Stimulated activated CD4-positive, alpha-beta T cell treated with anti-CD3 and anti-CD28 coated beads, Interleukin-4, amount 100 ng/mL, for 1 hour (primary cell): ENCODE measurements around the gene DEPDC5.

Source experiments
- DNase-seq: peaks from one replicate; pipeline ENCODE4 v3.0.0-alpha.2; 2020

DEPDC5 gene

GRCh38 chr22:31852691-31853421 is 99.0 kb downstream of the DEPDC5 start:
- DNase-seq: no peak

GRCh38 chr22:31853736-31854495 is 100.1 kb downstream of the DEPDC5 start:
- no peak for DNase-seq

- no peak for DNase-seq
Measured at GRCh38 chr22:31857247-31857646, 103.4 kb downstream of the DEPDC5 start.

- DNase-seq: peak; percentile 14
Measured at GRCh38 chr22:31861226-31861840, 107.5 kb downstream of the DEPDC5 start.

- no peak for DNase-seq
Measured at GRCh38 chr22:31866918-31867317, 113.1 kb downstream of the DEPDC5 start.

DNA sequence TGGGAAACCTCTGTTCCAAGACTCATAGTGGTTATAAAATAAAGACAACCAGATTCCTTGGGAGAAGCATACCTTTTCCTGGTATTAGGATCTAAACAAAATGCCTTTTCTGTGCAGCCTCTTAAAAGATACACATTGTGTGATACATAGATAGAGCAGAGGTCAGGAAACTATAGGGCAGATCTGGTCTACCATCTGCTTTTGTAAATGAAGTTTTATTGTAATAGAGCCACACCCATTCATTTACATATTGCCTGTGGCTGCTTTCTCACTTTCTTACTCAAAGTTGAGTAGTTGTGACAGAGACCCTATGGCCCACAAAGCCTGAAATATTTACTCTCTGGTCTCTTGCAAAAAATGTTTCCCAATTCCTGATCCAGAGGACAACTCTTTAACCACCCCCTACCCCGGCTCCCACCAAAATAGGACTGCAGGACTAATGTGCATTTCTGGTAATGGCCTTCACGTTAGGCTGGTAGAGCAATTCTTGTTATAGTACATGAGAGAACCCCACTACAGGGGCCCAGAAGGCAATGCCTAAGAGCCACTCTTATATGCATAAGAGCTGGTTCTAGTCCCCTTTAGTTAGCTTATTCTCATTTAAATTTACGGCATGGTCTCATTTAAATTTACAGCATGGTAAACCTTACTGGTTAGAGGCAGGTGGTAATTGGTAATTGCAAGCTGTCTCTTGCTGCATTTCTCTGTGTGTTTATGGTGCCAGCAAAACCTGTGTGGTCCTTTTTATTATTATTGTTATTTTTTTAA is 113.8 kb downstream of the DEPDC5 start:
- no peak for DNase-seq

DNA sequence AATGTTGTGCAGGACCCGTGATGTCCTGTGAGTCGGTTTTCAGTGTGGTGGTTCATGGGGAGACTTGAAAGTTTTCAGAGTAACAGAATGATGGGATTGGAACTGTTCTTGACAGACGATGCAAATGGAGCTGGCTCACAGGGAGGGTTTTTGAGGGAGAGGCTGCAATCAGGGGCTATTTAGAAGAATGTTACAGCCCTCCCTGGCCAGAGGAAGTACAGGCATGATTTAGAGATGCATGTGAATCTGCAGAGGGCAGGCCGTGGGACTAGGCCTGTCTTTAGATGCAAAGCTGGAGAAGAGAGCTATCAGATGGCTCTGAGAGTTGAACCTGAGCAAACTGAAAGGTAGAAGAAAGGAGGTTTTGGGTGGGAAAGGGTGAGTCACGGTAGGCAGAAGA is 115.9 kb downstream of the DEPDC5 start:
- no peak for DNase-seq

DNA sequence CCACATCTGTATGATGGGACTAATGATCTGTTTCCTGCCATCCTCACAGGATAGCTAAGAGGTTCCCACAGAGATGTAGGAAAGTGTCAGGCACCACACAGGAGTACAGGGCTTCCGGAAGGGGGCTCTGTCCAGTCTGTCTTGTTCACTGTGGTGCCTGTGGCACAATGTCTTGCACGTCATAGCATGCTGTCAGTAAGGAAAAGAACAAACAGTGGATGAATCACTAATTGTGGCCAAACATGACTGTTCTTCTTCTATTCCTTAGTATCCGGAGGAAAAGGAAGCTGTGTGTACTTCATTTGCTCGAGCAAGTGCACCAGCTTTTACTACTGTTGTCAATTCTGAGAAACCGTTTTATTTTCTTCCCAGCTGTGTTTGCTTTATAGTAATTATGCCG is 117.1 kb downstream of the DEPDC5 start:
- DNase-seq: no peak

DNA sequence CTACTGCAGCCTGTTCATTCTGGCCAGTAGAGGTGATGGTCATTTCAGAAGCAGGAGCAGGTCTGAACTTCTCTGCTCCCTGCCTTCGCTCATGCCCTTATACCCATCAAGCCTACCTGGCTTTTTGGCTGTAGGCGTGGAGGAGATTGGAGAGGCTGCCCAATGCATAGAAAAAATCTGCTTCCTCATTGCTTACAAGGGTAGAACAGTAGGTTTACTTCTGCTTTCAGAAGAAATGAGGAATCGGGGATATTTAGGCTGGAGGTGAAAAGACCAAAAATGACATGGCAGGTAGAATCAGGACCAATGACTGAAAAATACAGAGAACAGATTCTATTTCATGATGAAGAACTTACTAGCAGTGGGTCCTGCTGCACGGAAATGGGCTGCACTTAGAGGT is 117.7 kb downstream of the DEPDC5 start:
- DNase-seq: no peak

DNA sequence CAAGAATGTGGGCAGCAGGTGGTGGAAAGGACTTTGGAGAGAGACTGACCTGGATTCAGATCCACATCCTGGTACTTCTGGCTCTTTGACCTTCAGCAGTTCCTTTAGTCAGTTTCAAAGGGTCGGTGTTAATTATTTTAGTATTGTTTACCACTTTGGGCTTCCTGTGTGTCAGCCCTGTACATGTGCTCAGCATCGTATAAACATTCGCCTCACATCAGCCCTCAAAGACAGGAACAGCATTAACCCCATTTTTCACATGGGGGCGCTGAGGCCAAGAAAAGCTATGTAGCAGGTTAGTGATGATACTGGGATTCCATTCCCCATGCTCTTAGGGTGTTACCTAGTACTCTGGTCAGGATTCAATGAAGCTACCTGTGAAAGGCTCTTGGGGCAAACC is 118.4 kb downstream of the DEPDC5 start:
- DNase-seq: no peak

GRCh38 chr22:31874821-31875220 is 121.0 kb downstream of the DEPDC5 start:
- DNase-seq: no peak

- DNase-seq: no peak
Measured at GRCh38 chr22:31876156-31876920, 122.5 kb downstream of the DEPDC5 start.

GRCh38 chr22:31879585-31879984 is 125.8 kb downstream of the DEPDC5 start:
- no peak for DNase-seq

DNA sequence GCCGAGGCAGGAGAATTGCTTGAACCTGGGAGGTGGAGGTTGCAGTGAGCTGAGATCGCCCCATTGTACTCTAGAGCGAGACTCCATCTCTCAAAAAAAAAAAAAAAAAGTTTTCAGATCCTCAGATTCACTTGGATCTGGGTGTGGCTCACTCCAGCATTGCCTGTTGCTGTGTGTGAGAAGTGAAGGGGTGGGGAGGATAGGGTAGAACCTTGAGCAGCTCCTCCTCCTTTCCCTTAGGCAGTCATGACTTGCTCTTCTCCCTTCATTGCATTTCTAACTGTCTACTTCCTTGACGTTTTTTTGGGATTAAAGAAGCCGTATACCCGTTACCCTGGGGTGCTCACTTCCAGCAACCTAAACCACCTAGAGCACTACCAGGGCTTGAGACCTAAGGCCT is 127.4 kb downstream of the DEPDC5 start:
- no peak for DNase-seq

- DNase-seq: no peak
Measured at GRCh38 chr22:31881865-31882264, 128.0 kb downstream of the DEPDC5 start.

DNA sequence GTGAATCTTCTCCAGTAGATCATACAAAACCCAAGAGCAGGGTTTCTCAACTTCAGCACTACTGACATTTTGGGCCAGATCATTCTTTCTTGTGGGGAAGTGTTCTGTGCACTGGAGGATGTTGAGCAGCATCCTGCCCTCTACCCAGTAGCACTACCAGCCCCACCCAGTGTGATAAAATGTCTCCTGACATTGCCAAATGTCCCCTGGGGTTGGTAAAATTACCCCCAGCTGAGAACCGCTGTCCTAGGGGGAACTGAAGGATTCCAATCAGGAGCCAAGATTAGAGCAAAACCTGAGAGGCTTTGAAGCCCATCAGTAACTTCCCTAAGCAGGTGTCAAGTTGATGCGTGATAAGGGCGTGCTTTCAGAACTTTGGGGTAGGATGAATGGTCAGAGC is 129.2 kb downstream of the DEPDC5 start:
- DNase-seq: no peak

GRCh38 chr22:31883989-31884388 is 130.2 kb downstream of the DEPDC5 start:
- no peak for DNase-seq

- no peak for DNase-seq
Measured at GRCh38 chr22:31891366-31892079, 137.7 kb downstream of the DEPDC5 start.

DNA sequence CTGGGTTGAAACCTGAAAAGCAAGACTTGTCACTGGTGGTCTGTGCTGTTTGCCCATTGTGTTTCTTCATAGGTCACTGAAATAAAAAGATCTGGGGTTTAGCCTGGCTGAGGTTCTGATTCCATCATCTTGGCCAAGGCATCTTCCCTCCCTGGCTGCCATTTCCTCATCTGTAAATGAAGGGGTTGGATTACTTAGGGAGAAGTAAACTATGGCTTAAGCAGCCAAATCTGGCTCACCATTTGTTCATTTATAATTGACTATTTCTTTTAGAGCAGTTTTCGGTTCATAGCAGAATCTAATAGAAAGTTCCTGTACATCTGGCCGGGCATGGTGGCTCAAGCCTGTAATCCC is 138.2 kb downstream of the DEPDC5 start:
- no peak for DNase-seq

GRCh38 chr22:31893460-31893859 is 139.6 kb downstream of the DEPDC5 start:
- DNase-seq: no peak

GRCh38 chr22:31895411-31896123 is 141.7 kb downstream of the DEPDC5 start:
- DNase-seq: no peak
